A549 (cell line): ENCODE measurements around the gene RBP3. TPM values are rescaled to one million over a fixed set of nuclear protein-coding genes. Genes with fewer than 3 reads are reported as not detected.

Experiments
- ATAC-seq, 2 experiments: fragments of 200-7000 bp in 1 of 2; fragments of >200 bp in 1 of 2; cut with Nextera tagmentation in 1 of 2; cut with Tn5 transposase in 1 of 2; 3 replicates each; pipeline versions ENCODE4 v1.8.0 to v1.9.1; 2018 to 2020; ENCODE audit warnings: mild to moderate bottlenecking in 1 of 2, moderate library complexity in 1 of 2
- CTCF ChIA-PET: fragments of 300-600 bp; sonication (Branson Sonifier 250); formaldehyde crosslinking; extraction: SDS; loops from one replicate; lab custom pipeline; 2021; ENCODE audit warnings: antibody characterized with exemption, inconsistent platforms; lab: Yijun Ruan, JAX
- POLR2A ChIA-PET: fragments of 350-600 bp; formaldehyde crosslinking; extraction: SDS; loops from one replicate; lab custom pipeline; 2021; ENCODE audit warnings: antibody characterized with exemption, inconsistent platforms; lab: Yijun Ruan, JAX
- DNase-seq, 2 experiments: peaks; one replicate each; pipeline versions ENCODE4 v3.0.0 to v3.0.0-alpha.2; 2011 to 2016; ENCODE audit warnings: low read depth in 1 of 2, low spot score in 1 of 2
- FAIRE-seq: peaks from 2 replicates; lab custom pipeline; 2011; peaks lifted over from hg19 to GRCh38; lab: Jason Lieb, UNC
- H3K27ac ChIP-seq, 2 experiments: fragments of >200 bp; sonication (Bioruptor Twin); formaldehyde crosslinking; 3 replicates each; pipeline ENCODE4 v1.5.1; 2016 to 2017
- H3K4me1 ChIP-seq: fragments of >200 bp; sonication (Bioruptor Twin); formaldehyde crosslinking; 3 replicates; pipeline ENCODE4 v1.6.1; 2016
- H3K4me2 ChIP-seq: fragments of >200 bp; sonication (Bioruptor Twin); formaldehyde crosslinking; 3 replicates; pipeline ENCODE4 v1.6.1; 2016
- H3K4me3 ChIP-seq: fragments of >200 bp; sonication (Bioruptor Twin); formaldehyde crosslinking; 3 replicates; pipeline ENCODE4 v1.5.1; 2016
- H3K9me3 ChIP-seq: fragments of >200 bp; sonication (Bioruptor Twin); formaldehyde crosslinking; 3 replicates; pipeline ENCODE4 v1.6.1; 2016
- BHLHE40 ChIP-seq: IDR thresholded peaks from 2 replicates; pipeline ENCODE4 v1.6.1; 2012; ENCODE audit warnings: low read depth, low read length, inconsistent platforms
- CBX2 ChIP-seq: fragments of 200-600 bp; sonication (generic); IDR thresholded peaks from 2 replicates; pipeline ENCODE4 v1.6.1; 2016; ENCODE audit warnings: low read depth, mild to moderate bottlenecking, borderline replicate concordance
- CBX8 ChIP-seq: fragments of 200-600 bp; sonication (generic); IDR thresholded peaks from 2 replicates; pipeline ENCODE4 v1.6.1; 2016
- CHD4 ChIP-seq: fragments of 200-600 bp; sonication (generic); IDR thresholded peaks from 2 replicates; pipeline ENCODE4 v1.6.1; 2016; ENCODE audit warnings: antibody characterized with exemption, mild to moderate bottlenecking, borderline replicate concordance
- E2F6 ChIP-seq: IDR thresholded peaks from 2 replicates; pipeline ENCODE4 v1.6.1; 2012; ENCODE audit warnings: low read depth, borderline replicate concordance
- EHMT2 ChIP-seq: fragments of 200-600 bp; sonication (generic); IDR thresholded peaks from 2 replicates; pipeline ENCODE4 v1.6.1; 2016; ENCODE audit warnings: antibody characterized with exemption, low read depth, mild to moderate bottlenecking, moderate library complexity
- FOSB ChIP-seq: fragments of 250-450 bp; sonication (Bioruptor Pico); IDR thresholded peaks from 2 replicates; pipeline ENCODE4 v1.5.0; 2020; ENCODE audit warnings: mild to moderate bottlenecking, moderate library complexity
- FOSL2 ChIP-seq, 2 experiments: fragments of 450-650 bp in 1 of 2; fragments of >200 bp in 1 of 2; sonication (Bioruptor Twin) in 1 of 2; formaldehyde crosslinking; IDR thresholded peaks; 2 replicates each; pipeline versions ENCODE4 v1.5.0 to v1.6.1; 2016 to 2020; ENCODE audit warnings: mild to moderate bottlenecking in 1 of 2, moderate library complexity in 1 of 2
- FOXS1 ChIP-seq: fragments of 250-450 bp; sonication (Bioruptor Pico); IDR thresholded peaks from 2 replicates; pipeline ENCODE4 v1.5.0; 2020; ENCODE audit warnings: mild to moderate bottlenecking, moderate library complexity
- HDAC2 ChIP-seq: fragments of 200-600 bp; sonication (generic); IDR thresholded peaks from 2 replicates; pipeline ENCODE4 v1.6.1; 2016
- HES2 ChIP-seq: fragments of >200 bp; sonication (Bioruptor Twin); formaldehyde crosslinking; IDR thresholded peaks from 2 replicates; pipeline ENCODE4 v1.6.1; 2016
- HOXA7 ChIP-seq: fragments of 250-450 bp; sonication (Bioruptor Pico); IDR thresholded peaks from 2 replicates; pipeline ENCODE4 v1.5.0; 2020; ENCODE audit warnings: mild to moderate bottlenecking, moderate library complexity
- HOXB5 ChIP-seq: fragments of 250-450 bp; sonication (Bioruptor Pico); IDR thresholded peaks from 2 replicates; pipeline ENCODE4 v1.5.0; 2020; ENCODE audit warnings: mild to moderate bottlenecking, moderate library complexity
- JUN ChIP-seq, 2 experiments: fragments of >200 bp; sonication (Bioruptor Twin); formaldehyde crosslinking; IDR thresholded peaks; 2 replicates in 1 of 2; 3 replicates in 1 of 2; pipeline ENCODE4 v1.6.1; 2016 to 2017
- JUNB ChIP-seq: fragments of >200 bp; sonication (Bioruptor Twin); formaldehyde crosslinking; IDR thresholded peaks from 2 replicates; pipeline ENCODE4 v1.6.1; 2016
- KDM1A ChIP-seq: fragments of 200-600 bp; sonication (generic); IDR thresholded peaks from 2 replicates; pipeline ENCODE4 v1.6.1; 2016; ENCODE audit warnings: low read depth, mild to moderate bottlenecking
- KDM5A ChIP-seq: fragments of 200-600 bp; sonication (generic); IDR thresholded peaks from 2 replicates; pipeline ENCODE4 v1.6.1; 2016; ENCODE audit warnings: antibody characterized with exemption, mild to moderate bottlenecking
- MAFK ChIP-seq: fragments of 450-650 bp; IDR thresholded peaks from 2 replicates; pipeline ENCODE4 v1.6.1; 2014; ENCODE audit not compliant: partially characterized antibody
- MYC ChIP-seq: IDR thresholded peaks from 2 replicates; pipeline ENCODE4 v1.6.1; 2012; ENCODE audit warnings: mild to moderate bottlenecking, inconsistent platforms, low read length, improper control_type of control experiment, borderline replicate concordance
- NFE2L2 ChIP-seq: fragments of 150-350 bp; conservative IDR thresholded peaks from 2 replicates; pipeline ENCODE4 v1.6.1; 2014; ENCODE audit warnings: low read length
- NPAS2 ChIP-seq: fragments of 250-450 bp; sonication (Bioruptor Pico); IDR thresholded peaks from 2 replicates; pipeline ENCODE4 v1.8.0; 2022; ENCODE audit warnings: mild to moderate bottlenecking, moderate library complexity, borderline replicate concordance
- NR3C1 ChIP-seq: fragments of >200 bp; sonication (Bioruptor Twin); formaldehyde crosslinking; IDR thresholded peaks from 3 replicates; pipeline ENCODE4 v1.6.1; 2017
- PBX3 ChIP-seq: IDR thresholded peaks from 2 replicates; pipeline ENCODE4 v1.6.1; 2012
- PHF8 ChIP-seq: fragments of 200-600 bp; sonication (generic); IDR thresholded peaks from 2 replicates; pipeline ENCODE4 v1.6.1; 2016; ENCODE audit warnings: low read depth, mild to moderate bottlenecking, antibody characterized with exemption, moderate library complexity, borderline replicate concordance
- POLR2AphosphoS2 ChIP-seq: conservative IDR thresholded peaks from 2 replicates; pipeline ENCODE4 v1.6.1; 2012; ENCODE audit warnings: low read length, improper control_type of control experiment, inconsistent platforms
- RAD21 ChIP-seq, 2 experiments: fragments of >200 bp in 1 of 2; sonication (Bioruptor Twin) in 1 of 2; formaldehyde crosslinking in 1 of 2; IDR thresholded peaks in 1 of 2; conservative IDR thresholded peaks in 1 of 2; 2 replicates in 1 of 2; 3 replicates in 1 of 2; pipeline ENCODE4 v1.6.1; 2012 to 2018; ENCODE audit warnings: inconsistent platforms in 1 of 2
- RARB ChIP-seq: fragments of 250-450 bp; sonication (Bioruptor Pico); IDR thresholded peaks from 2 replicates; pipeline ENCODE4 v1.8.0; 2021; ENCODE audit warnings: mild to moderate bottlenecking, moderate library complexity
- TP53 ChIP-seq: fragments of 250-450 bp; sonication (Bioruptor Pico); IDR thresholded peaks from 2 replicates; pipeline ENCODE4 v1.5.0; 2021; ENCODE audit warnings: mild to moderate bottlenecking, moderate library complexity
- ZNF302 ChIP-seq: fragments of 250-450 bp; sonication (Bioruptor Pico); IDR thresholded peaks from 2 replicates; pipeline ENCODE4 v1.9.0; 2021; ENCODE audit warnings: inconsistent platforms, mild to moderate bottlenecking, moderate library complexity
- WGBS: methylation state at CpG from one replicate; pipeline ENCODE4 v1.1.6; 2017; ENCODE audit errors: missing lambda C conversion rate; 5-methylcytosine and 5-hydroxymethylcytosine counted together
- polyA plus RNA-seq, 4 experiments: library from polyadenylated mRNA; depleted of rRNA in 3 of 4; stranded (reverse); fragments of >200 nt; fragmentation: RNase III in 1 of 4; extraction: RNeasy Plus Mini Kit Qiagen cat#74134 plus additional on column Dnase treatment in 1 of 4; gene quantifications; 2 replicates in 3 of 4; 3 replicates in 1 of 4; pipeline ENCODE4 v1.2.3, GENCODE V29; 2011 to 2017

Gene RBP3
- polyA plus RNA-seq, 2 of the 4 experiments (the other 2 are of a cell fraction): not detected

- WGBS: 71% methylated on average over 28 of the region's 36 CpGs
- ATAC-seq (no peak), FAIRE-seq (no peak), DNase-seq (no peak)
- ChIA-PET POLR2A (no interaction called here), CTCF (interaction anchor here (1.1 to 2.5 kb wide), 4 partner anchors 8 to 324 kb away, joined by 3 to 12 read pairs (median 4); no protein-coding TSS in a partner anchor)
- Histone ChIP-seq H3K9me3 (no peaks in the 10 kb centered on the region), H3K4me3 (no peak overlapping the region), H3K4me1 (no peaks in the 10 kb centered on the region), H3K4me2 (no peak overlapping the region), H3K27ac (no peak overlapping the region)
- TF ChIP-seq ZNF302 (no peak), CHD4 (no peak), MAFK (no peak), TP53 (CRISPR knock-in tag) (no peak), EHMT2 (no peak), JUNB (no peak), BHLHE40 (no peak), HOXB5 (CRISPR knock-in tag) (no peak), NFE2L2 (no peak), FOSL2 (IDR thresholded peaks at IDR 0.05) (no peak), FOSL2 (CRISPR knock-in tag; IDR thresholded peaks at IDR 0.05) (no peak), PBX3 (no peak), FOXS1 (CRISPR knock-in tag) (no peak), POLR2AphosphoS2 (no peak), FOSB (no peak), KDM1A (no peak), HOXA7 (CRISPR knock-in tag) (no peak), NPAS2 (CRISPR knock-in tag) (no peak), RARB (CRISPR knock-in tag) (no peak)
Measured at GRCh38 chr10:47348661-47349470, 703 bp downstream of the RBP3 start.

- H3K9me3 ChIP-seq: no peaks in the 10 kb centered on the region
- no peak for ATAC-seq
- TF ChIP-seq NR3C1 (no peak), PHF8 (no peak)
- TF ChIP-seq, all 56 proteins: peak for 0
- H3K4me2 ChIP-seq: no peak overlapping the region
- 85% methylated on average over 21 of the region's 22 CpGs for WGBS
- H3K27ac ChIP-seq: no peak overlapping the region
- FAIRE-seq (no peak), DNase-seq (no peak)
- POLR2A ChIA-PET: no interaction called here
- H3K4me3 ChIP-seq: no peak overlapping the region
- CTCF ChIA-PET: interaction anchor here (1.1 to 2.5 kb wide), 2 partner anchors 9 to 30 kb away, joined by 3 to 12 read pairs; no protein-coding TSS in a partner anchor
- H3K4me1 ChIP-seq: no peaks in the 10 kb centered on the region
Measured at GRCh38 chr10:47349516-47349915, 1.4 kb downstream of the RBP3 start.

- ATAC-seq (no peak), DNase-seq (no peak), FAIRE-seq (no peak)
- no peak overlapping the region for H3K27ac ChIP-seq
- WGBS: 85% methylated on average over 16 of the region's 31 CpGs
- H3K4me1 ChIP-seq: no peaks in the 10 kb centered on the region
- ChIA-PET POLR2A (no interaction called here), CTCF (interaction anchor here (2.5 kb wide), 1 partner anchor 10 kb away, joined by 12 read pairs; no protein-coding TSS in a partner anchor)
- no peak overlapping the region for H3K4me3 ChIP-seq
- H3K9me3 ChIP-seq: no peaks in the 10 kb centered on the region
- no peak overlapping the region for H3K4me2 ChIP-seq
- TF ChIP-seq TP53 (CRISPR knock-in tag) (no peak), MYC (no peak), KDM5A (no peak), CBX2 (no peak), JUN (IDR thresholded peaks at IDR 0.05) (no peak), HOXB5 (CRISPR knock-in tag) (no peak), RAD21 (conservative IDR thresholded peaks at IDR 0.05 in 1 of 2, IDR thresholded peaks at IDR 0.05 in 1 of 2) (no peak), CBX8 (no peak), RARB (CRISPR knock-in tag) (no peak), ZNF302 (no peak), FOSL2 (IDR thresholded peaks at IDR 0.05) (no peak), FOSL2 (CRISPR knock-in tag; IDR thresholded peaks at IDR 0.05) (no peak), HDAC2 (no peak), PBX3 (no peak), HES2 (no peak), EHMT2 (no peak), E2F6 (no peak), CHD4 (no peak)
Measured at GRCh38 chr10:47349941-47350371, 1.8 kb downstream of the RBP3 start.
